ENCODE results near the gene IL36RN.

IL36RN gene

GRCh38 chr2:113085542-113085941 lies 26.5 kb downstream of the IL36RN start:
- no peak for DNase-seq
- H3K36me3 ChIP-seq = no peaks in the 10 kb centered on the region
- H3K9me3 ChIP-seq = no peaks in the 10 kb centered on the region
- no peak overlapping the region for H3K27ac ChIP-seq
- intact Hi-C loops (cut with DNase I; ENCODE audit: low total_unique reads) = no loop called here
- H3K4me1 ChIP-seq = no peaks in the 10 kb centered on the region
- H3K4me3 ChIP-seq = no peak overlapping the region
- TF ChIP-seq CTCF (IDR thresholded peaks at IDR 0.05) = no peak
- peaks cover 0 to 5% of the 10 kb centered on the region in 2 donors for H3K27me3 ChIP-seq

- TF ChIP-seq CTCF (IDR thresholded peaks at IDR 0.05) = no peak
- Histone ChIP-seq H3K27me3 (no peaks in the 10 kb centered on the region), H3K4me3 (no peak overlapping the region), H3K36me3 (no peaks in the 10 kb centered on the region), H3K9me3 (no peaks in the 10 kb centered on the region), H3K4me1 (no peaks in the 10 kb centered on the region), H3K27ac (no peak overlapping the region)
- intact Hi-C loops (cut with DNase I; ENCODE audit: low total_unique reads) = no loop called here
- no peak for DNase-seq
These were observed 29.4 kb downstream of the IL36RN start for GRCh38 chr2:113088213-113088992.

GRCh38 chr2:113089916-113090315 lies 30.9 kb downstream of the IL36RN start:
- TF ChIP-seq CTCF (IDR thresholded peaks at IDR 0.05) = no peak
- Histone ChIP-seq H3K27ac (no peak overlapping the region), H3K4me3 (no peak overlapping the region), H3K4me1 (no peaks in the 10 kb centered on the region), H3K27me3 (no peaks in the 10 kb centered on the region), H3K36me3 (no peaks in the 10 kb centered on the region), H3K9me3 (no peaks in the 10 kb centered on the region)
- intact Hi-C loops (cut with DNase I; ENCODE audit: low total_unique reads) = no loop called here
- no peak for DNase-seq

- Histone ChIP-seq H3K4me1 (no peaks in the 10 kb centered on the region), H3K27ac (no peak overlapping the region), H3K4me3 (no peak overlapping the region), H3K9me3 (no peaks in the 10 kb centered on the region), H3K27me3 (no peaks in the 10 kb centered on the region), H3K36me3 (no peaks in the 10 kb centered on the region)
- no peak for TF ChIP-seq CTCF (IDR thresholded peaks at IDR 0.05)
- intact Hi-C loops (cut with DNase I; ENCODE audit: low total_unique reads) = no loop called here
- no peak for DNase-seq
These were observed 32.4 kb downstream of the IL36RN start for GRCh38 chr2:113091231-113091896.

GRCh38 chr2:113092864-113093612 lies 34.0 kb downstream of the IL36RN start:
- H3K4me3 ChIP-seq = no peak overlapping the region
- H3K4me1 ChIP-seq = no peaks in the 10 kb centered on the region
- DNase-seq = no peak
- H3K27me3 ChIP-seq = no peaks in the 10 kb centered on the region
- no peaks in the 10 kb centered on the region for H3K36me3 ChIP-seq
- TF ChIP-seq CTCF (IDR thresholded peaks at IDR 0.05) = no peak
- intact Hi-C loops (cut with DNase I; ENCODE audit: low total_unique reads) = no loop called here
- no peak overlapping the region for H3K27ac ChIP-seq
- H3K9me3 ChIP-seq = no peaks in the 10 kb centered on the region
